GM12892 (cell line): ENCODE results near the gene DUSP23.

Experiments used
- DNase-seq: peaks from one replicate; pipeline ENCODE4 v3.0.0; 2011; ENCODE audit not compliant: insufficient read length
- FAIRE-seq: peaks from 2 replicates; lab custom pipeline; 2011; peaks lifted over from hg19 to GRCh38; lab: Jason Lieb, UNC
- POLR2A ChIP-seq: IDR thresholded peaks from 2 replicates; pipeline ENCODE4 v1.6.1; 2011; ENCODE audit warnings: low read depth, low read length, control low read depth
- POLR2AphosphoS5 ChIP-seq: IDR thresholded peaks from 2 replicates; pipeline ENCODE4 v1.6.1; 2011; ENCODE audit warnings: low read depth, low read length, control low read depth
- TAF1 ChIP-seq: IDR thresholded peaks from 2 replicates; pipeline ENCODE4 v1.6.1; 2011; ENCODE audit warnings: low read depth, mild to moderate bottlenecking, control low read depth, low read length, borderline replicate concordance

DUSP23 gene

DNA sequence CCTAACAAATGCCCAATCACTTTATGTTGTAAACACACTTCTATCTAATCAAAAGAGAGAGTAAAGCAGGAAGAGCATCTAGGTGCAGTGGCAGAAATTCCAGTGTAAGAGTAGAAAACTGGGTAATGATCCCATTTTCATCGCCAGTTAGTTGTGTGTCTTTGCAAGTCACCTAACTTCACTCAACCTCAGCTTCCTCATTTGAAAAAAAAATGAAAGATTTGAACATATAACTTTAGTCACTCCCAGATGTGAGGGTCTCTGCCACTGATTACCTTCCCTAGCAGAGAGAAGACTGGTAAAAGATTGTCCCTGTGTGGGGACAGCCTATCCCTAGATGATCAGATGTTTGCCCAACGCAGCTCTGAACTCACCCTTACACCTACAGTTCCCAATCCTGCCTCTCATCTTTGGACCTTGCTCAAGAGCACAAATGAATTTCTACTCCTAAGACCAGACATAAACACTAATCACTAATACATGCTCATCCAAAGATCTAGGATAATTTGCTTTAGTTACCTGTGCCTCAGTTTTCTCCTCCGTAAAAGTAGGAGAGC is 25.2 kb upstream of the DUSP23 start:
- FAIRE-seq (no peak), DNase-seq (no peak)
- TF ChIP-seq TAF1 (no peak), POLR2A (no peak), POLR2AphosphoS5 (no peak)

DNA sequence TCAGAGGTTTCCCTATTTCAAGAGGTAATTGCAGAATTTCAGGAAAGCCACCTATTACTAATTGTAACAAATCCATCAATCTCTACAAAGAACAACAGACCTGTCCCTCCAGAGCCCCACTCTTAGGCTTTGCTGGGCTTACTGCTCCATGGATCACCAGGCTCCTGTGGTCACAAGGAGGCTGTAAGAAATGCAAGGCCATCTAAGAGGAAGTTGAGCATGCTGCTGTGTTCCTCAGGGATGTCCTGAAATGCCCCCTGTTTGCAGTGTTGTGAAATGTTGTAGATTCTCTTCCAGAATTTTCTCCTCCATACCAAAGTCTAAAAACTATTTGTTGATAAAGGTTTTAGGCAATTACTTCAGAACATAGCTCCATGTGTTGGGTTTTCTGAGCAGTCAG is 24.4 kb upstream of the DUSP23 start:
- TF ChIP-seq TAF1: no peak
- TF ChIP-seq POLR2A: no peak
- TF ChIP-seq POLR2AphosphoS5: no peak
- FAIRE-seq (no peak), DNase-seq (no peak)

DNA sequence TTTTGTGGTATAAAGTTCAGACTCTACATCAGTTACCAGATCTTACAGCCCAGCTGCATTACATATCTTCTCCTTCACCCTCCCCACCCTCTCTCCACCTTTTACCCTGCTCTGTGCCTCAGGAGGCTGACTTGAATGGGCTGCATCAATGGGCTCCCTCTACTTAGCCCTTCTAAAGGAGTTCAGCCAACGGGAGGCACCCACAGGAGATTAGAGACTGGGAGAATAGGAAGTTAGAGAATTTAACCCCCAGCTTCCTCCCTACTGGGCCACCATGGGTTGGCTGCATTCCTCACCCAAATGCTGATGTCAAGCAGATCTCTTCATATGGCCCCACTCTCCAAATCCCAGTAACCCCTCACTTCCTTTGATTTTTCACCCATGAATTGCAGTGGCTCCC is 17.1 kb upstream of the DUSP23 start:
- DNase-seq: no peak
- TF ChIP-seq POLR2AphosphoS5: no peak
- no peak for TF ChIP-seq TAF1
- no peak for TF ChIP-seq POLR2A
- FAIRE-seq: no peak

DNA sequence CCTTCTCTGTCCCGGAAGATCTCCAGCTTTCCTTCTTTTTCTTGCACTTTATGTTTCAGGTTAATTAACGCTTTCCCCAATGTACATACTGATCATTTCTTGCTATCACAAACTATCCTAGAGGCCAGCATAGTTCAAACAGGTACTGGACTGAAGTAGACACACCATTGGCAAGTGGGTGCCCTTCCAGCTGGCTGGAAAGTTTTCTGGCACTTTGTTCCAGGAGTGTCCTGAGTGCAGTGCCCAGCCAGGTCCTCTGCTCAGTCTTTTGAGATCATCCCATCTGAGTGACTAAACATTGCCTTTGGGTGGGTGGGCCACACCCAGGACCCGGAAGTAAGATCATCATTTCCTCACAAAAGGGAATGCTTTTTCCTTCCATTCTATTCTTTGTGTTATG is 15.0 kb upstream of the DUSP23 start:
- DNase-seq (no peak), FAIRE-seq (no peak)
- TF ChIP-seq POLR2A (no peak), TAF1 (no peak), POLR2AphosphoS5 (no peak)

DNA sequence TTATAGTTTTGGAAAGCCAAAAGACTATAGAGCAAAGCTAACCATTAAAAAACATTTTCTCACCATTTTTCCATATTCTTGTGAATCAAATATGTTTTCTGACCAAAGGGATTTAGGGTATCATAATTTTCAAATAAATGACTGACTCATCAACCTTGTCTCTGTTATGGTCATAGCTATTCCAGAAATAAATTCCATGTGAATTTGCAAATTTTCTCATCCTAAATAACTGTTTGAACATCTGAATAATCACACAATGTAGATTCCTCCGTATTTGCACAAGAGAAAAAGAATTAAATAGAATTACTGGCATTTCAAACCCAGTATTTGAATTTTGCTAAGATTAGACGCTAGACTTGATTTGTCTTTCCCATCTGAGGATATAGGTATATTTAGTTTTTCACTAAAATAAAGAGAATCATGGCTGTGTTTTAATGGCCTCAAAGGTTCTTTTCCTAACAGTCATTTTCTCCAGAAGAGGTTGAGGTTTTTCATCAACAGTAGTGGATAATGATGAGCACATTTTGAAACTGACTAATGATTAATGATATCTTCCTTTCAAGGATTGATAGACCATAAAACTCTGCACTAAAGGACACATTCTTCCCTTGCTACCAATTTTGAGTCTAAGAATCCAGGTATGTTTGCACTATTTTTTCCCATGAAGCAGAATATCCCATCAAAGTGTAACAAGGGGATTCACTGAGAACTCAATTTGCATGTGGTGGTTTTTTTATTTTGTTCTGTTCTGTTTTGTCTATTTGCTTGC is 9.5 kb upstream of the DUSP23 start:
- no peak for FAIRE-seq
- DNase-seq: no peak
- TF ChIP-seq TAF1 (no peak), POLR2AphosphoS5 (no peak), POLR2A (no peak)

DNA sequence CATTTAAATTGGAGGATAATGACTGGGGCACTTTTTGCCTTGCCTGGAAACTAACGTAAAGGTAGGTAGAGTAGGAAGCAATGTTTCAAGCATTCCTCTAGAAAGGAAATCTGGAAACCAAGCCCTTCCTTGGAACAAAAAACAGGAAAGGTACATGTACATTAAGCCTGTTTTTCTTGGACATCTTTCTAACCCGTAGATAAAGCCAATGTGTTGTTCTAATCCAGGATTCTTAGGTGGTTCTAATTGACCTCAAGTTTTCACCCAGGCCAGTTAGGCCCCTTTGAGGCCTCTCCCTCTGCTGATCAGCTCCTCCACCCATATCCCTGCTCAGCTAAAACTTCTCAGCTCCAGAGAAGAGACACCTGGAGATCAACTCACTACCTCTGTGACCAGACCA is 6.3 kb upstream of the DUSP23 start:
- TF ChIP-seq TAF1 (no peak), POLR2A (no peak), POLR2AphosphoS5 (no peak)
- no peak for FAIRE-seq
- no peak for DNase-seq

DNA sequence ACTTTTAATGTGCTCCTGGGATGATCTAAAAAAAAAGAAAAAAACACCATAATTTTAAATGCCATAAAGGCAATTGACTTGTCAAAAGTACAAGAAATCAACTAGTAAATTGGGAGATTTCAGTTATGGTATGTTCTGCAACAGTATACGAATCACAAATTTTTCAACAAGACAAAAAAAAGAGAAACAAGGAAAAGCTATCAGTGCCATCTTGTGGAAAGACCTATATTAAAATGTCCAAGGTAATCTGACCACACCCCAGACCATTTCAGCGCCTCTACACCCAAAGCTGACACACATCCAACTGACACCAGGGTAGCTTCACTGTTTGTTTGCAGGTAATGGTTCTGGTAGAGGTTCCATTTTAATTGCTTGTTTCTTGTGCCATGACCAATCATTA is 5.0 kb upstream of the DUSP23 start:
- DNase-seq (no peak), FAIRE-seq (no peak)
- TF ChIP-seq POLR2A: no peak
- no peak for TF ChIP-seq POLR2AphosphoS5
- no peak for TF ChIP-seq TAF1

DNA sequence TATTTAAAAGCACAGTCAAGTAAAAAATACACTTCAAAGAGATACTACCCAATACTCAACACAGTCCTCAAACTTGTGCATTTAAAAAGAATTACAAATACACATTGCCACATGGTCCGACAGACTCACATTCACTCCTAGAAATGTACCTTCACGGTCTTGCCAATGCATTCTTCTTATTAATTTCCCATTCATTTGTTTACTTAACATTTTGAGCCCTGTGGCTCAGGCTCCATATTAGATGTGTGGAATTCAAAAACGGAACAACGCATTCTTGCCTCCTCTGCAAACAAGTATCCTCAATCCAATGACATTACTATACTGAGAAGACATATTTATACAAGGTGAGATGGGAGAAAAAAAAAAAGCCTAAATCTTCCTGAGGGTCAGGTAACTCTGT is 2.5 kb upstream of the DUSP23 start:
- DNase-seq (no peak), FAIRE-seq (no peak)
- TF ChIP-seq TAF1: no peak
- TF ChIP-seq POLR2AphosphoS5: no peak
- no peak for TF ChIP-seq POLR2A

DNA sequence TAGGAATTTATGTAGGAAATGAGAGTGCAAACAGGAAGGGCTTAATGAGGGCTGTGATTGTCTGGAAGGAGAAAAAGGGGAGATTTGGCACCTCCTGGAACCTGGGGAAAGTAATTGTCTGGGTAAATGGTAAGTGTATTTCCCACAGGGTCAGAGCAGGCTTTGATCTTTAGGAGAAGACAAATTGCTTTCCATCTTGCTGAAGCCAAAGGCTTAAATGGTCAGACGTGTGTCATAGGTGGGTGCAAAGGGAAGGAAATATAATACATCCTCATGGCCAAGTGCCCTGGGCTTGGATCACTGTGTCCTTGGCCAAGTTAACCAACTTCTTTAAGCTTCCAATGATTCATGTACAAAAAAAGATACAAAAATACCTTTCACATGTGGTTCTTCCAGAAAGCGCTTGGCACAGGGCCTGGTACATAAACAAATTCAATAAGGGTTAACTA is 1.3 kb upstream of the DUSP23 start:
- DNase-seq (no peak), FAIRE-seq (no peak)
- no peak for TF ChIP-seq POLR2A
- TF ChIP-seq POLR2AphosphoS5: no peak
- no peak for TF ChIP-seq TAF1

DNA sequence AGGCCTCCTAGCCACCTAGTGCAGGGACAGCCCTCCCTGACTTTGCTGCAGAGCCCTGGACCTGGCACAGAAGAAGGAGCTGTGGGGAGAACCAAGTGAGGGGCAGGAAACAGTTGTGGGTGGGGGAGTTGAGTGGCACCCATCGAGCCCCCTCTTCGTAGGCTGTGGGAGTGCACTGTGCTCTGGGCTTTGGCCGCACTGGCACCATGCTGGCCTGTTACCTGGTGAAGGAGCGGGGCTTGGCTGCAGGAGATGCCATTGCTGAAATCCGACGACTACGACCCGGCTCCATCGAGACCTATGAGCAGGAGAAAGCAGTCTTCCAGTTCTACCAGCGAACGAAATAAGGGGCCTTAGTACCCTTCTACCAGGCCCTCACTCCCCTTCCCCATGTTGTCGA is 1.2 kb downstream of the DUSP23 start:
- TF ChIP-seq TAF1 (no peak), POLR2AphosphoS5 (no peak), POLR2A (no peak)
- FAIRE-seq (no peak), DNase-seq (no peak)

DNA sequence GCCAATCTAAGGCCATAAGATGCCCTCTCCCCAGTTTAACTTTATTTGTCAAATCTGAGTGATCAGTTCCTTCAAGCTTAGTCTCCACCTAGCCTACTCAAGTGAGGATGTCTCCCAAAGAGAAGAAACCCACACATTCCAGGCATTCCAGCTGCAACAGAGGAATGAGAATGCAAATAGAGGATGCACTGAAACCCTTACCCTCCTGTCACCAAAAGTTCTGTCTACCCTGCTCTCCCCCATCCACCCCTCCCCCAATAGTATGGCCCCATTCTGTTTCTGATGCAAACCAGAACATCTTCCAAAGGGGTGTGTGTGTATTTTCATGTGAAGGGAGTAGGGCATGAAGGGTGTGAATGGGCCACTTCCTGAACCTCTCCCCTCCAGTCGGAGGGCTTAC is 3.0 kb downstream of the DUSP23 start:
- TF ChIP-seq TAF1 (no peak), POLR2AphosphoS5 (no peak), POLR2A (no peak)
- FAIRE-seq (no peak), DNase-seq (no peak)

DNA sequence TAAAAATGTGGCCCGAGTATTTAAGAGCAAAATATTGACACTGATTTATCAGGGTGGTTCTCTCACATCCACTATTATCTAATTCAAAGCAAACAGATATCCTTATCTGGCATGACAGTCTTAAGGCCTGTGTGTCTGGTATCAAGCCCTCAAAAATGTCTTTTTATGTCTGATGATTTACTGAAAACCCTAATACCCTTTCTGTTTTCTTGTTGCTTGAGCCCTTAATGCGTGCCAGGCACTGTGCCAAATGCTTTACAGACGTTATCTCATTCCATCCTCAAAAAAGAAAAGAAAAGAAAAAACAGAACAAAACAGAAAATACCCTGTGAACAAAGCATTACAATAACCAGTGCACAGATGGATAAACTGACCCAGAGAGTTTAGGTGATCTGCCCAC is 5.7 kb downstream of the DUSP23 start:
- FAIRE-seq: no peak
- TF ChIP-seq POLR2AphosphoS5: no peak
- no peak for TF ChIP-seq POLR2A
- no peak for TF ChIP-seq TAF1
- DNase-seq: no peak
